ENCODE measurements around the gene SLC9A9. TPM values are rescaled to one million over a fixed set of nuclear protein-coding genes. Genes with fewer than 3 reads are reported as not detected.

Gene SLC9A9
- polyA plus RNA-seq, 2 donors: 8.3 to 11.9 TPM

DNA sequence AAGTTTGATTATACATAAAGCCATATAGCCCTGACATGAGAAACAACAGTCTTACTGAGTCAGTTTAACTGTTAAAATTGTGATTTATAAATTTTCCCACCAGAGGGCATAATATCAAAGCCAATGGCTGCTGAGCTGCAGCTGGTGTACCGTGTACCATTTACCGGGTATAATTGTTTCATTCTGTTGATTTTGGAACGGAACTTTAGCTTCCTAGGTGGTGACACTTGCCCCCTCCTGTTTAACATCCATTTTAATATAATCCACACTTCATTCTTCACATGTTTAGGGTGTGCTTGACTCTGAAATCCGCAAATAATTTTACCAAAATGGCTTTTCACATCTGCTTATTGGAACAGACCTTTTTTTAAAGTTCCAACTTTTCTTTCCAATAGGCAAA is 72.8 kb downstream of the SLC9A9 start:
- Histone ChIP-seq H3K4me3 (ENCODE audit: low read depth in 1 of 2, low read length in 2 of 2) (no peak overlapping the region), H3K27me3 (ENCODE audit: control insufficient read depth in 1 of 2, insufficient read depth in 2 of 2, low read length in 2 of 2) (no peaks in the 10 kb centered on the region)

GRCh38 chr3:143771939-143772338 is 76.3 kb downstream of the SLC9A9 start:
- peaks cover 0 to 5% of the 10 kb centered on the region in 2 donors for H3K4me1 ChIP-seq (ENCODE audit: control insufficient read depth in 2 of 2, insufficient read depth in 2 of 2, low read length in 1 of 2)
- H3K36me3 ChIP-seq (ENCODE audit: control insufficient read depth in 2 of 2, insufficient read depth in 2 of 2, low read length in 1 of 2): peaks cover 0 to 5% of the 10 kb centered on the region in 2 donors
- H3K27ac ChIP-seq (ENCODE audit: low read depth in 2 of 2, low read length in 1 of 2): no peak overlapping the region
- H3K9me3 ChIP-seq (ENCODE audit: control insufficient read depth in 2 of 2, insufficient read depth in 1 of 2, low read depth in 1 of 2, low read length in 1 of 2): no peaks in the 10 kb centered on the region
- 65 to 68% methylated on average over 5 of the region's 5 CpGs for WGBS, 2 donors
- H3K4me3 ChIP-seq (ENCODE audit: low read depth in 1 of 2, low read length in 2 of 2): no peak overlapping the region
- no peaks in the 10 kb centered on the region for H3K27me3 ChIP-seq (ENCODE audit: control insufficient read depth in 1 of 2, insufficient read depth in 2 of 2, low read length in 2 of 2)

More for the DNA sequence above, 72.8 kb downstream of the SLC9A9 start:
- Histone ChIP-seq H3K27ac (ENCODE audit: low read depth in 2 of 2, low read length in 1 of 2) (no peak overlapping the region), H3K4me1 (ENCODE audit: control insufficient read depth in 2 of 2, insufficient read depth in 2 of 2, low read length in 1 of 2) (peaks cover 0 to 5% of the 10 kb centered on the region in 2 donors), H3K9me3 (ENCODE audit: control insufficient read depth in 2 of 2, insufficient read depth in 1 of 2, low read depth in 1 of 2, low read length in 1 of 2) (no peaks in the 10 kb centered on the region), H3K36me3 (ENCODE audit: control insufficient read depth in 2 of 2, insufficient read depth in 2 of 2, low read length in 1 of 2) (peaks cover 0 to 5% of the 10 kb centered on the region in 2 donors)
- WGBS, 2 donors: 10 to 12% methylated on average over 4 of the region's 4 CpGs

DNA sequence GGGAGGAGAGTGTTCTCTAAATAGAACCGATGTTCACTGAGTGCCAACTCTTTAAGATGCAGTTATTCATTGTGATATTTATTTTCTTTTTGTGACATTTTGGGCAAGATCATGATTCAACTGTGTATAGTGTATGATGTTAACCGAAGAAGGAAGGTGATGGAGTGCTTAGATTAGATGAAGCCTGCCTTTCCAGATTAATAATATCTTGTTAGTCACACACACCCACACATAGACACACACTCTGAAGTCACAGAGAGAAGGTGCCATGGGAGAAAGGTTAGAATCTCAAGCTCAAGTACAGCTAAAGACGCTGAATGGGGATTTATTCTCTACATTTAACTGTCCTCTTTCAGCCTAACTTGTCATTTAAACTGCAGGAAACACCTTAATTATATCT is 77.0 kb downstream of the SLC9A9 start:
- H3K4me1 ChIP-seq (ENCODE audit: control insufficient read depth in 2 of 2, insufficient read depth in 2 of 2, low read length in 1 of 2): peaks cover 0 to 5% of the 10 kb centered on the region in 2 donors
- H3K4me3 ChIP-seq (ENCODE audit: low read depth in 1 of 2, low read length in 2 of 2): no peak overlapping the region
- no peaks in the 10 kb centered on the region for H3K27me3 ChIP-seq (ENCODE audit: control insufficient read depth in 1 of 2, insufficient read depth in 2 of 2, low read length in 2 of 2)
- H3K9me3 ChIP-seq (ENCODE audit: control insufficient read depth in 2 of 2, insufficient read depth in 1 of 2, low read depth in 1 of 2, low read length in 1 of 2): no peaks in the 10 kb centered on the region
- WGBS, 2 donors: 44 to 52% methylated on average over 3 of the region's 3 CpGs
- H3K36me3 ChIP-seq (ENCODE audit: control insufficient read depth in 2 of 2, insufficient read depth in 2 of 2, low read length in 1 of 2): peaks cover 0 to 5% of the 10 kb centered on the region in 2 donors
- no peak overlapping the region for H3K27ac ChIP-seq (ENCODE audit: low read depth in 2 of 2, low read length in 1 of 2)

DNA sequence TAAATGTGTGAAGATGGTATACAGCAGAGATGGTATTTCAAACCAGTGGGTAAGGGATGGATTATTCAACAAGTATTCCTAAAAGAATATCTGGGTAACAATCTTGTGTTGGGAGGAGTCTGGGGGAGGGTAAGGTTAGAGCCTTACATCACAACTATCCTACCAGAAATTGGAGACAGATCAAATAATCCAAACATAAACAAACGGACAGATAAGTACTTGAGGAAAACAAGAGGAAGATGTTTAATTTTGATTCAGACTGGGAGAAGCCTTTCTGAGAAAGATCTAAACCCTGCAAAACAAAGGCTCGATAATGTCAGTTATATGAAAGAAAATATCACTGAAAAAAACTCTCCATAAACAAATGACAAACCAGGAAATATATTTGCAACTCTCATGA is 77.9 kb downstream of the SLC9A9 start:
- no peaks in the 10 kb centered on the region for H3K27me3 ChIP-seq (ENCODE audit: control insufficient read depth in 1 of 2, insufficient read depth in 2 of 2, low read length in 2 of 2)
- H3K27ac ChIP-seq (ENCODE audit: low read depth in 2 of 2, low read length in 1 of 2): no peak overlapping the region
- H3K9me3 ChIP-seq (ENCODE audit: control insufficient read depth in 2 of 2, insufficient read depth in 1 of 2, low read depth in 1 of 2, low read length in 1 of 2): no peaks in the 10 kb centered on the region
- WGBS, 2 donors: 53 to 64% methylated on average over 2 of the region's 2 CpGs
- no peak overlapping the region for H3K4me3 ChIP-seq (ENCODE audit: low read depth in 1 of 2, low read length in 2 of 2)
- H3K36me3 ChIP-seq (ENCODE audit: control insufficient read depth in 2 of 2, insufficient read depth in 2 of 2, low read length in 1 of 2): peaks cover 0 to 5% of the 10 kb centered on the region in 2 donors
- peaks cover 0 to 5% of the 10 kb centered on the region in 2 donors for H3K4me1 ChIP-seq (ENCODE audit: control insufficient read depth in 2 of 2, insufficient read depth in 2 of 2, low read length in 1 of 2)

- Histone ChIP-seq H3K27me3 (ENCODE audit: control insufficient read depth in 1 of 2, insufficient read depth in 2 of 2, low read length in 2 of 2) (no peaks in the 10 kb centered on the region), H3K4me1 (ENCODE audit: control insufficient read depth in 2 of 2, insufficient read depth in 2 of 2, low read length in 1 of 2) (peaks cover 0 to 5% of the 10 kb centered on the region in 2 donors)
- WGBS, 2 donors: 42 to 50% methylated on average over 1 of the region's 1 CpG
Observed at GRCh38 chr3:143769616-143770015, 78.7 kb downstream of the SLC9A9 start.

GRCh38 chr3:143764840-143765239 is 83.4 kb downstream of the SLC9A9 start:
- no peaks in the 10 kb centered on the region for H3K36me3 ChIP-seq (ENCODE audit: control insufficient read depth in 2 of 2, insufficient read depth in 2 of 2, low read length in 1 of 2)
- no peak overlapping the region for H3K27ac ChIP-seq (ENCODE audit: low read depth in 2 of 2, low read length in 1 of 2)
- WGBS, 2 donors: 94 to 100% methylated on average over 1 of the region's 1 CpG
- no peak overlapping the region for H3K4me3 ChIP-seq (ENCODE audit: low read depth in 1 of 2, low read length in 2 of 2)
- H3K4me1 ChIP-seq (ENCODE audit: control insufficient read depth in 2 of 2, insufficient read depth in 2 of 2, low read length in 1 of 2): no peaks in the 10 kb centered on the region
- no peaks in the 10 kb centered on the region for H3K9me3 ChIP-seq (ENCODE audit: control insufficient read depth in 2 of 2, insufficient read depth in 1 of 2, low read depth in 1 of 2, low read length in 1 of 2)
- no peaks in the 10 kb centered on the region for H3K27me3 ChIP-seq (ENCODE audit: control insufficient read depth in 1 of 2, insufficient read depth in 2 of 2, low read length in 2 of 2)

More at GRCh38 chr3:143769616-143770015, 78.7 kb downstream of the SLC9A9 start:
- H3K27ac ChIP-seq (ENCODE audit: low read depth in 2 of 2, low read length in 1 of 2): no peak overlapping the region
- H3K36me3 ChIP-seq (ENCODE audit: control insufficient read depth in 2 of 2, insufficient read depth in 2 of 2, low read length in 1 of 2): peaks cover 0 to 5% of the 10 kb centered on the region in 2 donors
- H3K4me3 ChIP-seq (ENCODE audit: low read depth in 1 of 2, low read length in 2 of 2): no peak overlapping the region
- no peaks in the 10 kb centered on the region for H3K9me3 ChIP-seq (ENCODE audit: control insufficient read depth in 2 of 2, insufficient read depth in 1 of 2, low read depth in 1 of 2, low read length in 1 of 2)

DNA sequence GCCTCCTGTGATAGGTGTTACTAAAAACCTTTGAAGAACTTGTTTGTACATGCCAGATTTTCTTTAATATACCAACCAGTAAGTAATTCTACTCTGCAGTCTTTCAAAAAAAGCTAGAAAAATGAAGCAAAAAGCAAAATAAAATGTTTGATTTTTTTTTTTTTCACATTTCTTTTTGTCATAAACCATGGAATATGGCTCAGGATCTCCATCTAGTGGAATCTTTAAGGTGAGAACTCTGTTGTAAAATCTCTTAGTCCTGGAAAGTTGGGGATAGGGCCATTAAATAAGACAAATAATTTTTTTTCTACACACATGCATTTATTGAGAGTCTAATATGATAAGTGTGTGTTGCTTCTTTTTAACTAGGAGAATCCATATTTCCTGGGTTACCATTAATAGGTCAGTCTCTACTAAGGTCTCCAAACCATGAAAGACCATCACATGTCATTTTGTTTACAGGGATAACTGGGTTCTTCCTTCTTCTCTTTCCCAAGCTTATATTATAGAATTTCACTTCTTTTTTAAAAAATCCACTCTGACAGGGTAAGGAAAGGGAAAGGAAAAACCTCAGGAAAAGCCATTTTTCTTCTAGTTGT is 84.6 kb downstream of the SLC9A9 start:
- Histone ChIP-seq H3K9me3 (ENCODE audit: control insufficient read depth in 2 of 2, insufficient read depth in 1 of 2, low read depth in 1 of 2, low read length in 1 of 2) (no peaks in the 10 kb centered on the region), H3K27ac (ENCODE audit: low read depth in 2 of 2, low read length in 1 of 2) (no peak overlapping the region), H3K4me1 (ENCODE audit: control insufficient read depth in 2 of 2, insufficient read depth in 2 of 2, low read length in 1 of 2) (no peaks in the 10 kb centered on the region), H3K4me3 (ENCODE audit: low read depth in 1 of 2, low read length in 2 of 2) (no peak overlapping the region), H3K27me3 (ENCODE audit: control insufficient read depth in 1 of 2, insufficient read depth in 2 of 2, low read length in 2 of 2) (no peaks in the 10 kb centered on the region), H3K36me3 (ENCODE audit: control insufficient read depth in 2 of 2, insufficient read depth in 2 of 2, low read length in 1 of 2) (no peaks in the 10 kb centered on the region)

DNA sequence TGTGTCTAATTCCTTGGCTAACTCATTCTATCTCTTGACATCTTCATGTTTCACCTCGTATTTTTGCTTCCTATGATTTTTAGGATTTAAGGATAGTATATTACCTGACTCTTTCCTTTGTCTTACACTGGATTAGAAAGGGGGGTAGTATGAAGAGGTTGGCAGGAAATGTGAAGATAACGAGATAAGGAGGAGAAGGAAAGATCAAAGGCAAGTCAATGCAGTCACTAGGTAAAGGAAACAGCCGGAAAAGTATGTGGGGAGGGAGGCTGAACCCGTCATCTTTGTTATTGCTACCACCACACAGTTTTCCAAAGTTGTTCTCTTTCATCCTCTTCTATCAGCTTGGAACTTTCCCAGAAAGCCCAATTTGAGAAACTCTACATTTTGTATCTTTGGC is 90.6 kb downstream of the SLC9A9 start:
- 75 to 87% methylated on average over 4 of the region's 4 CpGs for WGBS, 2 donors
- H3K4me3 ChIP-seq (ENCODE audit: low read depth in 1 of 2, low read length in 2 of 2): no peak overlapping the region
- H3K9me3 ChIP-seq (ENCODE audit: control insufficient read depth in 2 of 2, insufficient read depth in 1 of 2, low read depth in 1 of 2, low read length in 1 of 2): no peaks in the 10 kb centered on the region
- no peaks in the 10 kb centered on the region for H3K36me3 ChIP-seq (ENCODE audit: control insufficient read depth in 2 of 2, insufficient read depth in 2 of 2, low read length in 1 of 2)
- no peaks in the 10 kb centered on the region for H3K27me3 ChIP-seq (ENCODE audit: control insufficient read depth in 1 of 2, insufficient read depth in 2 of 2, low read length in 2 of 2)
- H3K27ac ChIP-seq (ENCODE audit: low read depth in 2 of 2, low read length in 1 of 2): no peak overlapping the region
- H3K4me1 ChIP-seq (ENCODE audit: control insufficient read depth in 2 of 2, insufficient read depth in 2 of 2, low read length in 1 of 2): no peaks in the 10 kb centered on the region

DNA sequence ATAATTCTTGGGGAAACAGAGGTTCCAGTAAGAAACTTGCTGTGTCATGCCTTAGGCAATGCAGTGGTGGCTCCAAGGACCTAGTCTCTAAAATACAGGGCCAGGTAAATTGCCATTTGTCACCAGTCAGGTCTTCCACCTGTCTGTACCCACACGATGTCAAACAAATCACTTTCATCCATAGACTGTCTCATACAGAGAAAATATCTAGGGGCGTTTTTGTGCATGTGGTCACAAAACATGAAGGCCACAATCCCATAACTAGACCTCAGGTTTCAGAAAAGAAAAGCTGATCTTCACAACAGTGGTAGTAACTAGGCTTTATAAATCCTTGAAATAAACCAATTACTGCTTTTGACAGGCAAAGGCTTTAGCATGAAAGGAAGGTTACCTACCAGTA is 92.3 kb downstream of the SLC9A9 start:
- Histone ChIP-seq H3K9me3 (ENCODE audit: control insufficient read depth in 2 of 2, insufficient read depth in 1 of 2, low read depth in 1 of 2, low read length in 1 of 2) (no peaks in the 10 kb centered on the region), H3K27me3 (ENCODE audit: control insufficient read depth in 1 of 2, insufficient read depth in 2 of 2, low read length in 2 of 2) (no peaks in the 10 kb centered on the region), H3K4me3 (ENCODE audit: low read depth in 1 of 2, low read length in 2 of 2) (no peak overlapping the region), H3K4me1 (ENCODE audit: control insufficient read depth in 2 of 2, insufficient read depth in 2 of 2, low read length in 1 of 2) (no peaks in the 10 kb centered on the region), H3K36me3 (ENCODE audit: control insufficient read depth in 2 of 2, insufficient read depth in 2 of 2, low read length in 1 of 2) (no peaks in the 10 kb centered on the region), H3K27ac (ENCODE audit: low read depth in 2 of 2, low read length in 1 of 2) (no peak overlapping the region)
- WGBS, 2 donors: 56 to 68% methylated on average over 2 of the region's 2 CpGs

DNA sequence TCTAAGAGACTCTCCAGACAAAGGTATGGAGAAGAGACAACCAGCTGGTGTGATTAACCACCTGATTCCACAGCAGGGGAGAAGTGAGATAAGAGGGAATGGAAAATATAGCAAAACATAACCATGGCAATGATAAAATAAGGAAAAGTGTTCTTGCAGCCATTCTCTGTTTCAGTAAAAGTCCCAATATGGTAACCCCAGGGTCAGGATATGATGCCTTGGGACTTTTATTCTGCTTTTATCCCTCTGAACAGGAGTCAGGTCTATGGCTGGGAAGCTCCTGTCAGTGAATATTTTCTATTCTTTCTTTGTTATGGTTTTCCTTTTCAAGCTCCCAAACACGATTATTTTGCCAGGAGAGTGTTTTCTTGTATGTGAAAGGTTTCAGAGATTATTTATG is 94.2 kb downstream of the SLC9A9 start:
- no peaks in the 10 kb centered on the region for H3K36me3 ChIP-seq (ENCODE audit: control insufficient read depth in 2 of 2, insufficient read depth in 2 of 2, low read length in 1 of 2)
- H3K9me3 ChIP-seq (ENCODE audit: control insufficient read depth in 2 of 2, insufficient read depth in 1 of 2, low read depth in 1 of 2, low read length in 1 of 2): no peaks in the 10 kb centered on the region
- H3K27ac ChIP-seq (ENCODE audit: low read depth in 2 of 2, low read length in 1 of 2): no peak overlapping the region
- no peaks in the 10 kb centered on the region for H3K27me3 ChIP-seq (ENCODE audit: control insufficient read depth in 1 of 2, insufficient read depth in 2 of 2, low read length in 2 of 2)
- 46 to 61% methylated on average over 1 of the region's 1 CpG for WGBS, 2 donors
- no peak overlapping the region for H3K4me3 ChIP-seq (ENCODE audit: low read depth in 1 of 2, low read length in 2 of 2)
- no peaks in the 10 kb centered on the region for H3K4me1 ChIP-seq (ENCODE audit: control insufficient read depth in 2 of 2, insufficient read depth in 2 of 2, low read length in 1 of 2)
